SK-N-SH treated with all-trans-retinoic acid at 6 μM for 48 hours (cell line): Measurements from ENCODE around the gene GPR160.

ENCODE experiments used
- ATAC-seq: fragments of 200-7000 bp; cut with Tn5 transposase; 3 replicates; pipeline ENCODE4 v1.9.1; 2020; ENCODE audit warnings: mild to moderate bottlenecking, moderate library complexity
- ARNTL ChIP-seq: fragments of 450-650 bp; formaldehyde crosslinking; IDR thresholded peaks from 2 replicates; pipeline ENCODE4 v1.5.0; 2020; ENCODE audit warnings: low read depth, mild to moderate bottlenecking, moderate library complexity, borderline replicate concordance
- BACH2 ChIP-seq: fragments of 250-450 bp; sonication (Bioruptor Pico); IDR thresholded peaks from 2 replicates; pipeline ENCODE4 v1.9.0; 2021; ENCODE audit warnings: mild to moderate bottlenecking, borderline replicate concordance
- CSDC2 ChIP-seq: fragments of 250-450 bp; sonication (Bioruptor Pico); IDR thresholded peaks from 2 replicates; pipeline ENCODE4 v1.5.0; 2020; ENCODE audit warnings: mild to moderate bottlenecking, moderate library complexity
- CSRNP3 ChIP-seq: fragments of 250-450 bp; sonication (Bioruptor Pico); IDR thresholded peaks from 2 replicates; pipeline ENCODE4 v1.5.1; 2021; ENCODE audit warnings: mild to moderate bottlenecking, moderate library complexity
- ESRRG ChIP-seq: fragments of 250-450 bp; sonication (Bioruptor Pico); IDR thresholded peaks from 2 replicates; pipeline ENCODE4 v1.6.1; 2021; ENCODE audit warnings: mild to moderate bottlenecking
- GLIS3 ChIP-seq: fragments of 250-450 bp; sonication (Bioruptor Pico); IDR thresholded peaks from 2 replicates; pipeline ENCODE4 v1.5.0; 2020; ENCODE audit warnings: mild to moderate bottlenecking, moderate library complexity
- ISL1 ChIP-seq: fragments of 250-450 bp; sonication (Bioruptor Pico); IDR thresholded peaks from 2 replicates; pipeline ENCODE4 v2.1.2; 2022; ENCODE audit warnings: mild to moderate bottlenecking, moderate library complexity
- PPARA ChIP-seq: fragments of 250-450 bp; sonication (Bioruptor Pico); IDR thresholded peaks from 2 replicates; pipeline ENCODE4 v1.5.0; 2020; ENCODE audit warnings: mild to moderate bottlenecking, borderline replicate concordance
- RARB ChIP-seq: fragments of 250-450 bp; sonication (Bioruptor Pico); IDR thresholded peaks from 2 replicates; pipeline ENCODE4 v1.8.0; 2021; ENCODE audit warnings: mild to moderate bottlenecking, moderate library complexity
- TCF4 ChIP-seq: fragments of 250-450 bp; sonication (Bioruptor Pico); IDR thresholded peaks from 2 replicates; pipeline ENCODE4 v1.8.0; 2021; ENCODE audit warnings: mild to moderate bottlenecking, moderate library complexity, borderline replicate concordance
- TOX ChIP-seq: fragments of 250-450 bp; sonication (Bioruptor Pico); IDR thresholded peaks from 2 replicates; pipeline ENCODE4 v1.8.0; 2021; ENCODE audit warnings: mild to moderate bottlenecking, moderate library complexity, borderline replicate concordance
- ZFP3 ChIP-seq: fragments of 250-450 bp; sonication (Bioruptor Pico); IDR thresholded peaks from 2 replicates; pipeline ENCODE4 v1.5.0; 2020; ENCODE audit warnings: mild to moderate bottlenecking, moderate library complexity
- ZNF565 ChIP-seq: fragments of 450-650 bp; formaldehyde crosslinking; conservative IDR thresholded peaks from 2 replicates; pipeline ENCODE4 v1.5.0; 2020; ENCODE audit warnings: low read depth, mild to moderate bottlenecking, moderate library complexity
- ZNF70 ChIP-seq: fragments of 450-650 bp; formaldehyde crosslinking; IDR thresholded peaks from 2 replicates; pipeline ENCODE4 v1.5.0; 2020; ENCODE audit warnings: mild to moderate bottlenecking, moderate library complexity
- ZNF8 ChIP-seq: fragments of 450-650 bp; formaldehyde crosslinking; IDR thresholded peaks from 2 replicates; pipeline ENCODE4 v1.5.0; 2020; ENCODE audit warnings: mild to moderate bottlenecking, moderate library complexity
- TF ChIP-seq, protein P1 (sequence below): fragments of 250-450 bp; sonication (Bioruptor Pico); IDR thresholded peaks from 2 replicates; pipeline ENCODE4 v1.5.0; 2020; ENCODE audit warnings: mild to moderate bottlenecking, moderate library complexity
- TF ChIP-seq, protein P2 (sequence below): fragments of 250-450 bp; sonication (Bioruptor Pico); IDR thresholded peaks from 2 replicates; pipeline ENCODE4 v1.8.0; 2021; ENCODE audit warnings: low read depth, mild to moderate bottlenecking, moderate library complexity, borderline replicate concordance

The GPR160 gene

DNA sequence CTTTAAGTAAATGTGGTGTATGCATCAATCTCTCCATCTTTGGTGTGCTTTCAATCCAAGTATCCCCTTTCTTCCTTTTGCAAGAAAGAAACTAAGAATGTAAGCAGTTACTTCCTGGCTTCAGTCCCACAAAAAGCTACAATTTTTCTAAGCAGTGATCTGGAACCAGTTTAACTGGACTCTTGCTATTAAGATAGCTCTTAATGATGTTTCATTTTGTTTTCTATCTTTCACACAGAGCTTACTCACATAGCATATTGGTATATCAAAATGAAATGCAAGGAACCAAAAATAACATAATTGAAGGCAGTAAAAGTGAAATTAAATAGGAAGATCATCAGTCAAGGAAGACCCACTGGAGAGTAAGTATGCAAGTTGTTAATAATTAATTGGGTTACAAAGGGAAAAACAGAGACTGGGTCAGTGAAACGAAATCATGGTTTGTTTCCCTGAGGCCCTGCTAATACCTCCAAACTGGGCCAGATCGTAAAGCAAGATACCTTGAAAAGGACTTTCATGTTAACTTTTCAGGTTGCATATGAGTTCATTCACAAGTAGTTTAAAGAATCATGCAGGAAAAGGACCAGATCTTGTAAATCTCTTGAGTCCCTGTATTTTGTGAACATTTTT lies 41.9 kb downstream of the GPR160 start:
- ATAC-seq = no peak; the same call in 2 of the 3 replicates
- TF ChIP-seq ZNF8 (CRISPR knock-in tag) = no peak
- TF ChIP-seq ZNF565 (CRISPR knock-in tag) = no peak
- TF ChIP-seq CSDC2 = no peak
- no peak for TF ChIP-seq ZFP3
- TF ChIP-seq BACH2 (CRISPR knock-in tag) = no peak
- TF ChIP-seq TOX (CRISPR knock-in tag) = no peak
- no peak for TF ChIP-seq ISL1
- TF ChIP-seq GLIS3 = no peak
- TF ChIP-seq ZNF70 (CRISPR knock-in tag) = no peak
- TF ChIP-seq TCF4 = no peak
- TF ChIP-seq, all 23 proteins: peak for 0

- no peak for ATAC-seq
- TF ChIP-seq ZFP3 (no peak), TOX (CRISPR knock-in tag) (no peak), ARNTL (CRISPR knock-in tag) (no peak), GLIS3 (no peak), CSRNP3 (no peak), ESRRG (no peak)
- TF ChIP-seq, protein P1, sequence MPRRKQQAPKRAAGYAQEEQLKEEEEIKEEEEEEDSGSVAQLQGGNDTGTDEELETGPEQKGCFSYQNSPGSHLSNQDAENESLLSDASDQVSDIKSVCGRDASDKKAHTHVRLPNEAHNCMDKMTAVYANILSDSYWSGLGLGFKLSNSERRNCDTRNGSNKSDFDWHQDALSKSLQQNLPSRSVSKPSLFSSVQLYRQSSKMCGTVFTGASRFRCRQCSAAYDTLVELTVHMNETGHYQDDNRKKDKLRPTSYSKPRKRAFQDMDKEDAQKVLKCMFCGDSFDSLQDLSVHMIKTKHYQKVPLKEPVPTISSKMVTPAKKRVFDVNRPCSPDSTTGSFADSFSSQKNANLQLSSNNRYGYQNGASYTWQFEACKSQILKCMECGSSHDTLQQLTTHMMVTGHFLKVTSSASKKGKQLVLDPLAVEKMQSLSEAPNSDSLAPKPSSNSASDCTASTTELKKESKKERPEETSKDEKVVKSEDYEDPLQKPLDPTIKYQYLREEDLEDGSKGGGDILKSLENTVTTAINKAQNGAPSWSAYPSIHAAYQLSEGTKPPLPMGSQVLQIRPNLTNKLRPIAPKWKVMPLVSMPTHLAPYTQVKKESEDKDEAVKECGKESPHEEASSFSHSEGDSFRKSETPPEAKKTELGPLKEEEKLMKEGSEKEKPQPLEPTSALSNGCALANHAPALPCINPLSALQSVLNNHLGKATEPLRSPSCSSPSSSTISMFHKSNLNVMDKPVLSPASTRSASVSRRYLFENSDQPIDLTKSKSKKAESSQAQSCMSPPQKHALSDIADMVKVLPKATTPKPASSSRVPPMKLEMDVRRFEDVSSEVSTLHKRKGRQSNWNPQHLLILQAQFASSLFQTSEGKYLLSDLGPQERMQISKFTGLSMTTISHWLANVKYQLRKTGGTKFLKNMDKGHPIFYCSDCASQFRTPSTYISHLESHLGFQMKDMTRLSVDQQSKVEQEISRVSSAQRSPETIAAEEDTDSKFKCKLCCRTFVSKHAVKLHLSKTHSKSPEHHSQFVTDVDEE (CRISPR knock-in tag) = no peak
- TF ChIP-seq, protein P2, sequence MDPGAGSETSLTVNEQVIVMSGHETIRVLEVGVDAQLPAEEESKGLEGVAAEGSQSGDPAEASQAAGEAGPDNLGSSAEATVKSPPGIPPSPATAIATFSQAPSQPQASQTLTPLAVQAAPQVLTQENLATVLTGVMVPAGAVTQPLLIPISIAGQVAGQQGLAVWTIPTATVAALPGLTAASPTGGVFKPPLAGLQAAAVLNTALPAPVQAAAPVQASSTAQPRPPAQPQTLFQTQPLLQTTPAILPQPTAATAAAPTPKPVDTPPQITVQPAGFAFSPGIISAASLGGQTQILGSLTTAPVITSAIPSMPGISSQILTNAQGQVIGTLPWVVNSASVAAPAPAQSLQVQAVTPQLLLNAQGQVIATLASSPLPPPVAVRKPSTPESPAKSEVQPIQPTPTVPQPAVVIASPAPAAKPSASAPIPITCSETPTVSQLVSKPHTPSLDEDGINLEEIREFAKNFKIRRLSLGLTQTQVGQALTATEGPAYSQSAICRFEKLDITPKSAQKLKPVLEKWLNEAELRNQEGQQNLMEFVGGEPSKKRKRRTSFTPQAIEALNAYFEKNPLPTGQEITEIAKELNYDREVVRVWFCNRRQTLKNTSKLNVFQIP (CRISPR knock-in tag) = no peak
These were observed 42.8 kb downstream of the GPR160 start for GRCh38 chr3:170080605-170081004.

- TF ChIP-seq PPARA = no peak
- TF ChIP-seq ISL1 = peak; percentile 54
- ATAC-seq = peak; percentile 50
These were observed 43.4 kb downstream of the GPR160 start for GRCh38 chr3:170081079-170081741.

- TF ChIP-seq BACH2 (CRISPR knock-in tag) (no peak), RARB (CRISPR knock-in tag) (no peak), ZNF70 (CRISPR knock-in tag) (no peak), GLIS3 (no peak), ZFP3 (no peak), ZNF565 (CRISPR knock-in tag) (no peak)
- no peak for ATAC-seq
These were observed 45.5 kb downstream of the GPR160 start for GRCh38 chr3:170083343-170083742.

- TF ChIP-seq ZNF8 (CRISPR knock-in tag) = no peak
- no peak for TF ChIP-seq CSDC2
- TF ChIP-seq ZFP3 = no peak
- TF ChIP-seq, protein P2 (CRISPR knock-in tag) = no peak
- no peak for TF ChIP-seq ISL1
- TF ChIP-seq ARNTL (CRISPR knock-in tag) = no peak
- no peak for TF ChIP-seq RARB (CRISPR knock-in tag)
- TF ChIP-seq ZNF70 (CRISPR knock-in tag) = no peak
- TF ChIP-seq PPARA = no peak
- no peak for TF ChIP-seq TCF4
- ATAC-seq = no peak
These were observed 47.6 kb downstream of the GPR160 start for GRCh38 chr3:170085396-170085795.
